Loucy (cell line): ENCODE data around the gene DCDC1.

ENCODE experiments used
- CTCF ChIP-seq: fragments of 200-600 bp; sonication (generic); conservative IDR thresholded peaks from 2 replicates; pipeline ENCODE4 v1.5.1; 2014; ENCODE audit warnings: mild to moderate bottlenecking, antibody characterized with exemption, low read length
- EZH2phosphoT487 ChIP-seq: fragments of 200-600 bp; IDR thresholded peaks from 2 replicates; pipeline ENCODE4 v1.6.1; 2018; ENCODE audit warnings: antibody characterized with exemption, mild to moderate bottlenecking, moderate library complexity, borderline replicate concordance

GRCh38 chr11:30876663-30877396, 492.7 kb downstream of the DCDC1 start:
- TF ChIP-seq CTCF (no peak), EZH2phosphoT487 (no peak)
